Rectal smooth muscle tissue (tissue), 1 donor: ENCODE results near the gene RAI2.

Source experiments
- H3K27ac ChIP-seq: one replicate; pipeline ENCODE4 v1.7.0; 2013; ENCODE audit warnings: low read depth, low read length, inconsistent platforms
- H3K27me3 ChIP-seq: one replicate; pipeline ENCODE4 v1.7.0; 2013; ENCODE audit warnings: low read length; ENCODE audit not compliant: control insufficient read depth, insufficient read depth
- H3K36me3 ChIP-seq: one replicate; pipeline ENCODE4 v1.7.0; 2013; ENCODE audit warnings: low read length; ENCODE audit not compliant: control insufficient read depth, insufficient read depth
- H3K4me1 ChIP-seq: one replicate; pipeline ENCODE4 v1.7.0; 2013; ENCODE audit warnings: low read length; ENCODE audit not compliant: control insufficient read depth, insufficient read depth
- H3K4me3 ChIP-seq: one replicate; pipeline ENCODE4 v1.7.0; 2013; ENCODE audit warnings: low read length
- H3K9ac ChIP-seq: one replicate; pipeline ENCODE4 v1.7.0; 2013; ENCODE audit warnings: low read length

The RAI2 gene

DNA sequence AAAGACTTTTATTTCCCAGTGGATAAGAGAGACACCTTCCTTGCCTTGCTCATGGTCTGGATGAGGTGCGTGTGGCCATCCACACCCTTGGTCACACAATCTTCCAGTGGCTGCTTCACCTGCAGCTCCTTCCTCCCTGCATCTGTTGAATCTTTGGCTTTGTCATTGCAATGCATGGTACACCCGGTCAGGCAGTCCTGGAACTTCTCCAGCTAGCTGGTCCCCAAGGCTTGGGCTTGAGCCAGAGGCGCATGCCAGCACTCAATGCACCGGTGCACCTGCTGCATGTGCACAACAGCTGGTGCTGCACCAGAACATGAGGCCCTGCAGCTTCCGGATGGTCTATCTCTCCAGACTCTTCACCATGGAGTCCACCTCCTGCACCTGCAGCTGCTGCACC lies 92.1 kb downstream of the RAI2 start:
- Histone ChIP-seq H3K27me3 (no peaks in the 10 kb centered on the region), H3K4me3 (no peak overlapping the region), H3K36me3 (no peaks in the 10 kb centered on the region), H3K4me1 (no peaks in the 10 kb centered on the region), H3K9ac (no peak overlapping the region), H3K27ac (no peak overlapping the region)

DNA sequence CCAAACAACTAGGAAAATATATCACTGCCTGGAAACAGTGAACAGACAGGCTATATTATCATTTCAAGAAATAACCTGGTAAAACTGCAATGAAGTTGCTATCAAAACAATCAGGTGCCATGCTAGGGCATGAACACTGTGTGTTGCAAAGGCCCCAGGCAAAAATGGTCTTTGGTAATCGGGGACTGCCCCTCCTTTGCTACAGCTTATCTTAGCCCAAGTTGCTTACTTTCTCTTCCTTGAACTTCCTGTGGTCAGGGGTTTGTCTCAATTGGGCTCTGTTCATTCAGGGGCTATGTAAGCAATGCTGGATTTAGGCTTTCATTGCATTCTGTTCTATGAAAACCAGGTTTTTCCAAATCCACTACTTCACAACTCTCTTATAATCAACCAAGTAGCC lies 93.4 kb downstream of the RAI2 start:
- Histone ChIP-seq H3K4me1 (no peaks in the 10 kb centered on the region), H3K9ac (no peak overlapping the region), H3K4me3 (no peak overlapping the region), H3K27ac (no peak overlapping the region), H3K36me3 (no peaks in the 10 kb centered on the region), H3K27me3 (no peaks in the 10 kb centered on the region)

DNA sequence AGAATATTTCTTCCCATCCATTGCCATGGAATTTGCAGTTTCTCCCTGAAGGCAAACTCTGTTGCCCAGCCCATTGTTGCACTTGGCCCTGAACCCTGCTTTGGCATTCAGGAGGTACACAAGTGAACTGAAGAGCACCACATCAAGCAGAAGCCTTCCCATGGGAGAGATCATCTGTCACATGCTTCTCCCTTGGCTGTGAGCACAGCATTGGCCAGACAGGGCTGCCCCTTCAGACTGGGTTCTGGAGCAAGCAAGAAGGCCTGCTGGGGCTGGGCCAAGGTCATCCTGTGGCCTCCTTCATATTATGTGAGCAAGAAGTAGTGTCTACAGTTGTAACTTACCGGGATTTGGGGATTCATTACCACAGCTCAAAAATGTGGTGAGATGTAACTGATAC lies 101.1 kb downstream of the RAI2 start:
- Histone ChIP-seq H3K9ac (no peak overlapping the region), H3K4me1 (no peaks in the 10 kb centered on the region), H3K4me3 (no peak overlapping the region), H3K27me3 (no peaks in the 10 kb centered on the region), H3K36me3 (no peaks in the 10 kb centered on the region), H3K27ac (no peak overlapping the region)

DNA sequence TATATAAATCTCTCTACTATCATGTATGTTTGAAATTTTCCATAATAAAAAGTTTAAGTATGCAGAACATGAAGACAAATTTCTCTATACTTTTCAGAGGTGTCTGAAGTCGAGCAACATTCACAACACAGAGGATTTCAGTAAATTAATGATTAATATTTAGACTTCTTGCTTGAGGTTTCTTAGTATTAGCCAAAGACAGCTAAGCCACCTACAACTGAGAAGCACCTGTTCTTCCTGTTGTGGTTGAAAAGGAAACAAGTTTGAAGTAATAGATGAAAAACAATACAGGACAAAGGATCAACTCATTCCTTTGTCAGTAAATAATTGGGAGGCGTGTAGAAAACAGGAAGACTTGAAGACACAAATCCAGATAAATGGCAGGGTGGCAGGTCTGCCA lies 102.7 kb downstream of the RAI2 start:
- Histone ChIP-seq H3K4me3 (no peak overlapping the region), H3K27me3 (no peaks in the 10 kb centered on the region), H3K36me3 (no peaks in the 10 kb centered on the region), H3K27ac (no peak overlapping the region), H3K9ac (no peak overlapping the region), H3K4me1 (no peaks in the 10 kb centered on the region)

DNA sequence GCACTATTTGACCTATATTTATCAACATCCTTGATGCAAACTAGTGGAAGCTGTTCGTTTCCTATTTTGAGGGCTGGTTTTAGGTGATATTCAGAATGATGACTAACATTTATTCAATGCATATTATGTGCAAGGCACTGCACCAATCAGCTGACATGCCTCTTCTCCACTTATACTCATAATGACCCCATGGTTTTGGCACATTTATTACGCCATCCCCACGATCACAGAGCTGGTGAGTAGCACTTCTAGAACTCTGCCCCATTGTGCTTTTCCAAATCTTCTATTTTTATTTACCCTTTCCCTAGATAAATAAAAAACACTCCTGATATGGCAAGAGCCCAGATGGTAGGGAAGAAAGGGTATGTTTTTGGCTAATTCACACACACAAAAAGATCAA lies 110.7 kb downstream of the RAI2 start:
- H3K4me1 ChIP-seq = no peaks in the 10 kb centered on the region
- H3K27ac ChIP-seq = no peak overlapping the region
- H3K36me3 ChIP-seq = peaks cover 10% of the 10 kb centered on the region
- H3K4me3 ChIP-seq = no peak overlapping the region
- H3K9ac ChIP-seq = no peak overlapping the region
- no peaks in the 10 kb centered on the region for H3K27me3 ChIP-seq
